Pons (tissue), 1 donor: Measurements from ENCODE around the gene NFIX.

ENCODE experiments used
- DNase-seq: peaks from one replicate; pipeline ENCODE4 v3.0.0-alpha.2; 2016; ENCODE audit warnings: low spot score

The NFIX gene

GRCh38 chr19:13104360-13104847 lies 109.1 kb downstream of the NFIX start:
- DNase-seq = no peak

GRCh38 chr19:13104848-13105711 lies 109.8 kb downstream of the NFIX start:
- DNase-seq = no peak

GRCh38 chr19:13109361-13110098 lies 114.3 kb downstream of the NFIX start:
- DNase-seq = no peak

- DNase-seq = no peak
Measured at GRCh38 chr19:13110099-13110610, 114.9 kb downstream of the NFIX start.

- no peak for DNase-seq
Measured at GRCh38 chr19:13112555-13112954, 117.3 kb downstream of the NFIX start.

- no peak for DNase-seq
Measured at GRCh38 chr19:13115936-13116281, 120.6 kb downstream of the NFIX start.

GRCh38 chr19:13116282-13117175 lies 121.3 kb downstream of the NFIX start, which contains the start of gene TRMT1:
TRMT1 (minus strand) TSS chr19:13116740; CDS start chr19:13116399, 341 bp downstream.
- DNase-seq = peak; percentile 88

GRCh38 chr19:13117176-13117771 lies 122.0 kb downstream of the NFIX start:
- no peak for DNase-seq

- peak; percentile 85 for DNase-seq
Measured at GRCh38 chr19:13117772-13118423, 122.6 kb downstream of the NFIX start, which contains the start of gene NACC1. NACC1 (plus strand) TSS chr19:13118264; CDS start chr19:13135208, 16,944 bp downstream.

- DNase-seq = no peak
Measured at GRCh38 chr19:13118424-13119193, 123.3 kb downstream of the NFIX start.

GRCh38 chr19:13119627-13120026 lies 124.4 kb downstream of the NFIX start:
- DNase-seq = no peak

GRCh38 chr19:13120031-13120430 lies 124.8 kb downstream of the NFIX start:
- no peak for DNase-seq

- DNase-seq = no peak
Measured at GRCh38 chr19:13120817-13121216, 125.5 kb downstream of the NFIX start.

GRCh38 chr19:13121551-13122274 lies 126.4 kb downstream of the NFIX start:
- no peak for DNase-seq

GRCh38 chr19:13122275-13122878 lies 127.1 kb downstream of the NFIX start:
- DNase-seq = no peak

GRCh38 chr19:13122980-13123957 lies 128.0 kb downstream of the NFIX start:
- DNase-seq = no peak

GRCh38 chr19:13127051-13127450 lies 131.8 kb downstream of the NFIX start:
- DNase-seq = no peak
